ENCODE measurements around the gene STK31.

DNA sequence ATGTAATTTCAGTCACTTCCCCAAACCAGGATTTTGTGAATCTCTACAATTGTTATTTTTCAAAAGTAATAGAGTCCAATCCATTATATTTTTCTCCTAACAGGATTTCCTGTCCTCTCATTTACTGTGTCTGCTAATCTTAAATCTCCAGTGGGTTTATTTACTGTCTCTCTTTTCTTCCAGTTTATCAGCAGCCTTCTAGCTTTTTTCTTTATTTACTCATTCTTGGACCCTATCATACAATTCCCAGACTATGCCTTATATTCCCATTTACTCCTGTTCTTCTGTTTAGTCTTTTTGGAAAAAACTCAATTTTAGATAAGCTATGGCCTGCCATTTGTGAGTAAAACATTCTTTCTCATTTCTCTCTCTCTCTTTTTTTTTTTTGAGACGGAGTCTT is 94.7 kb downstream of the STK31 start:
- TF ChIP-seq, protein P1, sequence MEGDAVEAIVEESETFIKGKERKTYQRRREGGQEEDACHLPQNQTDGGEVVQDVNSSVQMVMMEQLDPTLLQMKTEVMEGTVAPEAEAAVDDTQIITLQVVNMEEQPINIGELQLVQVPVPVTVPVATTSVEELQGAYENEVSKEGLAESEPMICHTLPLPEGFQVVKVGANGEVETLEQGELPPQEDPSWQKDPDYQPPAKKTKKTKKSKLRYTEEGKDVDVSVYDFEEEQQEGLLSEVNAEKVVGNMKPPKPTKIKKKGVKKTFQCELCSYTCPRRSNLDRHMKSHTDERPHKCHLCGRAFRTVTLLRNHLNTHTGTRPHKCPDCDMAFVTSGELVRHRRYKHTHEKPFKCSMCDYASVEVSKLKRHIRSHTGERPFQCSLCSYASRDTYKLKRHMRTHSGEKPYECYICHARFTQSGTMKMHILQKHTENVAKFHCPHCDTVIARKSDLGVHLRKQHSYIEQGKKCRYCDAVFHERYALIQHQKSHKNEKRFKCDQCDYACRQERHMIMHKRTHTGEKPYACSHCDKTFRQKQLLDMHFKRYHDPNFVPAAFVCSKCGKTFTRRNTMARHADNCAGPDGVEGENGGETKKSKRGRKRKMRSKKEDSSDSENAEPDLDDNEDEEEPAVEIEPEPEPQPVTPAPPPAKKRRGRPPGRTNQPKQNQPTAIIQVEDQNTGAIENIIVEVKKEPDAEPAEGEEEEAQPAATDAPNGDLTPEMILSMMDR (IDR thresholded peaks at IDR 0.05; ENCODE audit: extremely low read depth in 1 of 2, insufficient read depth in 1 of 2, low read depth in 1 of 2, low read length in 2 of 2): no peak
- TF ChIP-seq POLR2A (IDR thresholded peaks at IDR 0.05; ENCODE audit: low read depth, low read length) (no peak), JUN (IDR thresholded peaks at IDR 0.05; ENCODE audit: borderline replicate concordance, insufficient read depth, insufficient read length, low read depth) (no peak), GATA2 (IDR thresholded peaks at IDR 0.05; ENCODE audit: insufficient read depth, insufficient read length, low read depth, low read length) (no peak), EZH2 (IDR thresholded peaks at IDR 0.05; ENCODE audit: borderline replicate concordance, low read depth, low read length, severe bottlenecking) (no peak)
